PC-3 (cell line): Measurements from ENCODE around the gene RPL39. TPM values are rescaled to one million over a fixed set of nuclear protein-coding genes. Genes with fewer than 3 reads are reported as not detected.
A peak's percentile ranks its signal among the peaks of the same experiment; 100 is the strongest.
"Not testable (repeated sequence)": the region's sequence is repeated elsewhere in the genome, so short reads cannot be mapped to it uniquely, and the experiment has no call there.

Experiments
- ATAC-seq: fragments of 200-7000 bp; cut with Tn5 transposase; 2 replicates; pipeline ENCODE4 v1.9.1; 2020; ENCODE audit warnings: mild to moderate bottlenecking, moderate library complexity
- BruUV-seq: library from RNA; stranded (reverse); fragments of 400-500 nt; replicated peaks from 2 replicates; lab custom pipeline; 2021; lab: Mats Ljungman, UMichigan
- CTCF ChIA-PET: fragments of 300-600 bp; sonication (Branson Sonifier 250); formaldehyde crosslinking; loops from one replicate; lab custom pipeline; 2022; ENCODE audit warnings: antibody characterized with exemption; lab: Charles Lee
- POLR2A ChIA-PET: fragments of 300-600 bp; sonication (Branson Sonifier 250); formaldehyde crosslinking; loops from one replicate; lab custom pipeline; 2022; ENCODE audit warnings: antibody characterized with exemption; ENCODE audit not compliant: unreplicated experiment; lab: Charles Lee
- DNase-seq: peaks from one replicate; pipeline ENCODE4 v3.0.0-alpha.2; 2015
- H2AFZ ChIP-seq: fragments of 300-600 bp; sonication (generic); 2 replicates; pipeline ENCODE4 v1.6.0; 2016; ENCODE audit warnings: antibody characterized with exemption, low read length
- H3F3A ChIP-seq: fragments of 300-600 bp; sonication (generic); one replicate; pipeline ENCODE4 v1.6.0; 2017; ENCODE audit warnings: antibody characterized with exemption, low read length, control low read depth, mild to moderate bottlenecking; ENCODE audit not compliant: unreplicated experiment
- H3K27ac ChIP-seq: fragments of 300-600 bp; sonication (generic); 2 replicates; pipeline ENCODE4 v1.5.1; 2016; ENCODE audit warnings: mild to moderate bottlenecking, low read length
- H3K27me3 ChIP-seq: fragments of 300-600 bp; sonication (generic); 2 replicates; pipeline ENCODE4 v1.6.1; 2016; ENCODE audit warnings: low read length, mixed read lengths
- H3K36me3 ChIP-seq: fragments of 300-600 bp; sonication (generic); 2 replicates; pipeline ENCODE4 v1.6.1; 2016; ENCODE audit warnings: low read depth, mixed run types, low read length, mixed read lengths
- H3K4me1 ChIP-seq: fragments of 300-600 bp; sonication (generic); 2 replicates; pipeline ENCODE4 v1.5.1; 2016; ENCODE audit warnings: low read length; ENCODE audit not compliant: insufficient read depth
- H3K4me2 ChIP-seq: fragments of 300-600 bp; sonication (generic); 2 replicates; pipeline ENCODE4 v1.6.0; 2016; ENCODE audit warnings: low read length
- H3K4me3 ChIP-seq: fragments of 300-600 bp; sonication (generic); 2 replicates; pipeline ENCODE4 v1.5.1; 2016; ENCODE audit warnings: mild to moderate bottlenecking, low read length, mixed read lengths
- H3K79me2 ChIP-seq: fragments of 300-600 bp; sonication (generic); 2 replicates; pipeline ENCODE4 v1.6.1; 2017; ENCODE audit warnings: low read length, mixed read lengths
- H3K9ac ChIP-seq: fragments of 300-600 bp; sonication (generic); 2 replicates; pipeline ENCODE4 v1.6.0; 2016; ENCODE audit warnings: mild to moderate bottlenecking, low read length
- H3K9me2 ChIP-seq: fragments of 300-600 bp; sonication (generic); replicated peaks from 2 replicates; pipeline ENCODE4 v1.6.1; 2016; ENCODE audit warnings: mixed run types, low read length, mixed read lengths
- H3K9me3 ChIP-seq: fragments of 300-600 bp; sonication (generic); 2 replicates; pipeline ENCODE4 v1.6.1; 2016; ENCODE audit warnings: low read length, mixed read lengths
- H4K20me1 ChIP-seq: fragments of 300-600 bp; sonication (generic); 2 replicates; pipeline ENCODE4 v1.6.1; 2016; ENCODE audit warnings: low read length, mixed read lengths
- EZH2 ChIP-seq: fragments of 300-600 bp; sonication (generic); IDR thresholded peaks from one replicate; pipeline ENCODE4 v1.6.1; 2017; ENCODE audit warnings: antibody characterized with exemption, mild to moderate bottlenecking, low read length; ENCODE audit not compliant: unreplicated experiment
- EZH2phosphoT487 ChIP-seq: fragments of 300-600 bp; sonication (generic); IDR thresholded peaks from 2 replicates; pipeline ENCODE4 v1.6.1; 2018; ENCODE audit warnings: mild to moderate bottlenecking, antibody characterized with exemption, low read length, borderline replicate concordance
- intact Hi-C: fragments of 100-400 bp; cut with micrococcal nuclease; formaldehyde crosslinking; loops from 2 replicates; pipeline ENCODE4 v1.9.0; 2023
- total RNA-seq: library from RNA; depleted of rRNA; stranded (reverse); fragments of >200 nt; gene quantifications from 2 replicates; pipeline ENCODE4 v1.2.3, GENCODE V29; 2014
- TF ChIP-seq, protein P1 (sequence below): fragments of 300-600 bp; sonication (generic); conservative IDR thresholded peaks from 2 replicates; pipeline ENCODE4 v1.5.1; 2017; ENCODE audit warnings: antibody characterized with exemption, low read depth, mild to moderate bottlenecking, low read length

Gene RPL39
- total RNA-seq, 1 experiment from 2014 or later: 1,578 TPM

DNA sequence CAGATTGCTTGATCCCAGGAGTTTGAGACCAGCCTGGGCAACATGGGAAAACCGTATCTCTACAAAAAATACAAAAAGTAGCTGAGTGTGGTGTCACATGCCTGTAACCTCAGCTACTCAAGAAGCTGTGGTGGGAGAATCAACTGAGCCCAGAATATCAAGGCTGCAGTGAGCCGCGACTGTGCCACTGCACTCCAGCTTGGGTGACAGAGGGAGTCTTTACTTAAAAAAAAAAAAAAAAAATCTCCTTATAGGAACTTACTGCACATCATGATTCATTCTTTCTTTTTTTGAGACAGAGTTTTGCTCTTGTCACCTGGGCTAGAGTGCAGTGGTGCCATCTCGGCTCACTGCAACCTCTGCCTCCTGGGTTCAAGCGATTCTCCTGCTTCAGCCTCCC, 37.0 kb upstream of the RPL39 start:
- ATAC-seq: no peak

DNA sequence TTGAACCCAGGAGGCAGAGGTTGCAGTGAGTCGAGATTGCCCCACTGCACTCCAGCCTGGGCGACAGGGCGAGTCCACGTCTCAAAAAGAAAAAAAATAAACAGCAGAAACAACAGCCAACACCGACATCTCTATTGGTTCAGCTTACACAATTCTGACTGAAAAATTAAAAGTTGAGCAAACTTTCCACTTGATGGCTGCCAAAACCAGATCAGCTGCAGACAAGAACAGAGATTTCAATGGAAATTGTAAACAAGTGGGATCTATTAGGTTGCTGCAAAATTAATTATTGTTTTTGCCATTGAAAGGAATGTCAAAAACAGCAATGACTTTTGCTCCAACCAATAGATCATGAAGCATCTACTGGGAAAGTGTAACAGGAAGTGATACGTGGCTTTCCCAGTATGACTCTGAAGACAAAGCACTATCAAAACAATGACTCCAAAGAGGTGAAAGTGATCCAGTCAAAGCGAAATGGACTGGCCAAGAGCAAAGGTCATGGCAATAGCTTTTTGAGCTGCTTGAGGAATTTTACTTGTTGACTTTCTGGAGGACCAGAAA, 35.0 kb upstream of the RPL39 start:
- no peak overlapping the region for H2AFZ ChIP-seq
- ChIA-PET POLR2A (interaction anchor here (0.6 kb wide), 1 partner anchor 93 kb away, joined by 4 read pairs; no protein-coding TSS in a partner anchor), CTCF (no interaction called here)
- no peak overlapping the region for H3K9ac ChIP-seq
- no peaks in the 10 kb centered on the region for H3K27me3 ChIP-seq
- no peak overlapping the region for H3K4me3 ChIP-seq
- H3K27ac ChIP-seq: no peak overlapping the region
- H3K4me2 ChIP-seq: no peak overlapping the region
- ATAC-seq (peak; percentile 64; the same call in 1 of the 2 replicates), DNase-seq (peak; percentile 17)
- no peak for TF ChIP-seq EZH2
- TF ChIP-seq EZH2phosphoT487: no peak
- TF ChIP-seq, protein P1, sequence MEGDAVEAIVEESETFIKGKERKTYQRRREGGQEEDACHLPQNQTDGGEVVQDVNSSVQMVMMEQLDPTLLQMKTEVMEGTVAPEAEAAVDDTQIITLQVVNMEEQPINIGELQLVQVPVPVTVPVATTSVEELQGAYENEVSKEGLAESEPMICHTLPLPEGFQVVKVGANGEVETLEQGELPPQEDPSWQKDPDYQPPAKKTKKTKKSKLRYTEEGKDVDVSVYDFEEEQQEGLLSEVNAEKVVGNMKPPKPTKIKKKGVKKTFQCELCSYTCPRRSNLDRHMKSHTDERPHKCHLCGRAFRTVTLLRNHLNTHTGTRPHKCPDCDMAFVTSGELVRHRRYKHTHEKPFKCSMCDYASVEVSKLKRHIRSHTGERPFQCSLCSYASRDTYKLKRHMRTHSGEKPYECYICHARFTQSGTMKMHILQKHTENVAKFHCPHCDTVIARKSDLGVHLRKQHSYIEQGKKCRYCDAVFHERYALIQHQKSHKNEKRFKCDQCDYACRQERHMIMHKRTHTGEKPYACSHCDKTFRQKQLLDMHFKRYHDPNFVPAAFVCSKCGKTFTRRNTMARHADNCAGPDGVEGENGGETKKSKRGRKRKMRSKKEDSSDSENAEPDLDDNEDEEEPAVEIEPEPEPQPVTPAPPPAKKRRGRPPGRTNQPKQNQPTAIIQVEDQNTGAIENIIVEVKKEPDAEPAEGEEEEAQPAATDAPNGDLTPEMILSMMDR: no peak
- H3K79me2 ChIP-seq: no peaks in the 10 kb centered on the region
- BruUV-seq: no TSS peak
- H3K9me2 ChIP-seq: no peaks in the 10 kb centered on the region
- no peaks in the 10 kb centered on the region for H3F3A ChIP-seq
- H3K4me1 ChIP-seq: no peaks in the 10 kb centered on the region
- H3K36me3 ChIP-seq: peaks cover 2% of the 10 kb centered on the region; the same call in 1 of the 2 replicates
- intact Hi-C loops: no loop called here
- H4K20me1 ChIP-seq: no peaks in the 10 kb centered on the region
- no peaks in the 10 kb centered on the region for H3K9me3 ChIP-seq

More for the DNA sequence above, 37.0 kb upstream of the RPL39 start:
- Histone ChIP-seq H3K4me2 (no peak overlapping the region), H3K27me3 (no peaks in the 10 kb centered on the region), H3K9me2 (no peaks in the 10 kb centered on the region), H3K9ac (no peak overlapping the region), H4K20me1 (no peaks in the 10 kb centered on the region), H3K79me2 (no peaks in the 10 kb centered on the region), H3K4me3 (no peak overlapping the region), H2AFZ (no peak overlapping the region), H3K9me3 (no peaks in the 10 kb centered on the region), H3F3A (no peaks in the 10 kb centered on the region), H3K36me3 (peaks cover 2% of the 10 kb centered on the region; the same call in 1 of the 2 replicates), H3K4me1 (no peaks in the 10 kb centered on the region), H3K27ac (no peak overlapping the region)
- BruUV-seq: no TSS peak
- intact Hi-C loops: no loop called here
- ChIA-PET CTCF (no interaction called here), POLR2A (interaction anchor here (0.6 kb wide), 1 partner anchor 68 kb away, joined by 8 read pairs; no protein-coding TSS in a partner anchor)
- DNase-seq: no peak
- TF ChIP-seq EZH2: no peak
- TF ChIP-seq, protein P1: no peak
- TF ChIP-seq EZH2phosphoT487: no peak

DNA sequence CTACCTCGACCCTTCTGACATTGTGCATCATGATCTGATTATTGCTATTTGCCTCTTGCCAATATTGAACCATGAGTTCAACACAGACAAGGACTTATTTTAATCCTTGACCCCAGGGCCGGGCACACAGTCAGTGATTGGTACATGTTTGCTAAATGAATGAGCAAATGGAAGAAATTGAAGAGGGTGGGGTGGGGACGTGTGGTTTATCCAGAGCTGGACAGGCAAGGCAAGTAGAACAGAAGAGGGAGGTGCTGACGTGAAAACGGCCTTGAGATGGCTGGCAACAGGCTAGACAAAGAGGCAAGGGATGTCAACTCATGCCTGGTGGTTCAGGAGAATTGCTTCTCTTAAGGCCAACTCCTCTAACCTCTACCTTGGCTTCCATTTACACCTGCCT, 32.8 kb upstream of the RPL39 start:
- BruUV-seq, H3K36me3 ChIP-seq, H3F3A ChIP-seq, H3K9ac ChIP-seq, H3K4me3 ChIP-seq, DNase-seq, H3K4me1 ChIP-seq, H4K20me1 ChIP-seq, H3K79me2 ChIP-seq, POLR2A ChIA-PET, ATAC-seq, H3K9me2 ChIP-seq, H3K27ac ChIP-seq, CTCF ChIA-PET, H2AFZ ChIP-seq, H3K9me3 ChIP-seq, H3K4me2 ChIP-seq, intact Hi-C loops, H3K27me3 ChIP-seq: not testable (repeated sequence)

DNA sequence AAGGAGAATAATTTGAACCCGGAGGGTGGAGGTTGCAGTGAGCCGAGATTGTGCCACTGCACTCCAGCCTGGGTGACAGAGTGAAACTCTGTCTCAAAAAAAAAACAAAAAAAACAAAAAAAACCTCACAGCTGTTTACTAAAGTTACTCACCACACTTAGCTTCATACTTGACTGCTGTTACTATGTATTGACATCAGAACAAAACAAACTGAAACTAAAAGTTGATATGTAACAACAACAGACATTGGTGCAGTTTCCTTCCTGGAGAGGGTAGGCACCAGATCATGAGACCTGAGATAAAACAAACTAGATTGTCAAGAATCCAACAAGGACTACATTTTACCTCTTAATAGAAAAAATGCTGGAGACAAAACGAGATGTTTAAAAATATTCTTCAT, 30.3 kb upstream of the RPL39 start:
- H3K9me3 ChIP-seq, H3K79me2 ChIP-seq, H3K27me3 ChIP-seq, H3F3A ChIP-seq, H3K36me3 ChIP-seq, H3K27ac ChIP-seq, H4K20me1 ChIP-seq, H3K4me1 ChIP-seq, H3K4me2 ChIP-seq, H3K4me3 ChIP-seq, H2AFZ ChIP-seq, intact Hi-C loops, H3K9ac ChIP-seq, CTCF ChIA-PET, BruUV-seq, H3K9me2 ChIP-seq: not testable (repeated sequence)
- DNase-seq: peak; percentile 16
- peak; percentile 24; the same call in 1 of the 2 replicates for ATAC-seq
- POLR2A ChIA-PET: interaction anchor here (0.6 kb wide), 1 partner anchor 30 kb away, joined by 5 read pairs; the partner anchor contains the start of gene RPL39
